GM18520 (cell line): ENCODE results near the gene KPNA6.

ENCODE experiments used
- ATAC-seq: cut with Tn5 transposase; IDR thresholded peaks from one replicate; pipeline ENCODE4 v1.9.1; 2021; ENCODE audit not compliant: unreplicated experiment

The KPNA6 gene

DNA sequence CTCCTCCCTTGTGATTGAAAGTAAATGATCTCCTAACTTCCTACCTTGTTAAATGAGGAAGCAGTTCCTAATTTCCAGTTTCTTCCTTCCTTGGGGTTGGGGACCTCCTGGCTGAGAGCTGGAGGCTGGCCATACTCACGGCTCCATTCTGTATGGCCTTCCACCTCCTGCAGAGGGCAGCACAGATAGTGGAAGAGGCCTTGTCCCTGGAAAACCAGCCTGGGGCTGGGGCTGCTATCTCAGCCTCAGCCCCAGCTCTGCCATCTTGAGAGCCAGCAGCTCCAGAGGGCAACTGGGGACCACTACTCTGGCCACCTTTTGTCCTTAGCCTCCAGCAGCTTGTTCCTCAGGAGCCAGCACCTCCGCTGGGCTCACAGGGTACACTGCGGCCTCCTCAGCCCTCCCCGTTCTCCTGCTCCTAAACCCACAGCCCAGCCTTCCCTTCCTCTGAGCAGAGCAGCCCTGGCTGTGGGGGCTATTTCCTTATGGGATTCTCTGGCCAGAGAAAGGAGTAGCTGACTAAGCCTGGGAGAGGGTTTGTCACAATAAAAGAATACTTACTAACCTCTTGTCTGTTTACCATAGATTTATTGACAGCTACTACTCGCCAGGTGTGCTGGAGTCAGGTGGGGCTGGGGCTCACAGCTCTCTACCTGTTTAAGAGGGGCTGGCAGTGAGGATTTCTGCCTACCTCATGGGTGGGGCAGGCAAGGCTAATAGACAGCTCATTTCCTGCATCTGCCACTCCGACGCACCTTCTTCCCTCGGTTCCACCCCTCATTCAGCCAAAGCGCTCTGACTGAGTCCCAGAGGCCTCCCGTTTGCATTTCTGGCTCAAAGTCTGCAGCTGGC is 108.0 kb downstream of the KPNA6 start:
- no peak for ATAC-seq

DNA sequence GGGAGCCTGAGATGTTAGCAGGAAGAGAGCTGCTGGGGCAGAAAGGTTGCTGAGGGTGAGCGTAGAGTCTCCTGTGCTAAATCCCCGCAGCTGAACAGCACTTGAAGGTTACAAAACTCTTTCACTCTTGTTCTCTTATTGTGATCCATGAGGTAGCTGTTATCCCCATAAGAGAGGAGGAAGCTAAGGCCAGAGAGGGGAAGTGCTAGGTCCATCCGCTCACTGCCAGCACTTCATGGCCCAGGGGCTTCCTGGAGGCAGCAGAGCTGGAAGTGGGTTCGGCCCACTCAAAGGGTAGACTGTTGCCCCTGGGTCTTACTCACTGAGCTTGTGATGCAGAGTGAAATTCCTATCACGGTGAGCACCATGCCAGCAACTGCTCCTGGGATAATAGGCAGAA is 108.7 kb downstream of the KPNA6 start:
- ATAC-seq = no peak

DNA sequence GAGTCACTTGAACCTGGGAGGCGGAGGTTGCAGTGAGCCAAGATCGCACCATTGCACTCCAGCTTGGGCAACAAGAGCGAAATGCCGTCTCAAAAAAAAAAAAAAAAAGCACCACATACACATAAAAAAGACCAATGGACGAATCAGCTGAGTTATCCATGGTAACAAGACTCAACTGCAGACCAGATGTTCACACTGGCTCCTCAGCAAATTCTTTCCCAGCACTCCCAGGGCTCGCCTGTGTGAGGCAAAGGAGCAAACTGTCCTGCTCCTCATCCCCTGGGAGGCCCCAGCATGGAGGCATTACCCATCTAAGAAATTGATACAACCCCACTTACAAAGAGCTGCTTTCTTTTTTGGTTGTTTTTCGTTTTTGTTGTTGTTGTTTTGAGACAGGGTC is 111.2 kb downstream of the KPNA6 start:
- ATAC-seq = no peak

DNA sequence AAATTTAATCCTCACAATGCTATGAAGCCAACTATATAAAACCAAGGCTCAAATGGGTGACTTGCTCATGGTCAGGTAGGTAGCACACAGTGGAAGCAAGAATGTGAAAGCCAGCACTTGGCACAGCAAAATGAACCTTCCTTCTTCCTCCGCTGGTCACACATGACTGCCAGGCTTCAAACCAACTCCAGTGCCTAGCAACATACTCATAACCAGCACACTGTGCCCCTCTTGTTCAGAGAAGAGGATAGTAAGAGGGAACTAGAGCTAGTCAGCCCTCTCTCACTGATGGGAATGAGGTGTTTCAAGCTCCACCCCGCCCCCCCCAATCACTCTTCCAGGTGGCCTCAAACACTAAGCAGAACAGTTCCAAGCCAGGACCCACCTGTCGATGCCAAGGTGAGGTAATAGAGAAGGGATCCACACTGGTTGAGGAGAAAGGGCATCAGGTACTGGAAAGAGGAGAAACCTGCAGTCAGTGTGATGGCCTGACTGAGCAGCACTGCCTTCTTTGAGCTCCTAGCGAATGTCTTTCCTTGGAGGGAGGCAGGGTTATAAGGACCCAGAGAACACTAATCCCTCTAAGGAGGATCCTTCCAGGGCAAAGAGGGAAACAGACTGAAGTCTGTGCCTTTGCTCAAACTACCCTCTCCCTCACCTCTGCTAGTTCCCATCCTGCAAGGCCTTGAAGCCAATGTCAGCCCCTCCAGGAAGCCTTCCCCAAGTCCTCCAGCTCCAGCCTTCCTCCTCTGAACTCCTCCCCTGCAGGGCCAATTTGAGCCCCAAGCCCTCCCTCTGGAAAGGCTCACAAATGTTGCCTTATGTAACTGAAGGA is 113.1 kb downstream of the KPNA6 start:
- ATAC-seq = no peak

DNA sequence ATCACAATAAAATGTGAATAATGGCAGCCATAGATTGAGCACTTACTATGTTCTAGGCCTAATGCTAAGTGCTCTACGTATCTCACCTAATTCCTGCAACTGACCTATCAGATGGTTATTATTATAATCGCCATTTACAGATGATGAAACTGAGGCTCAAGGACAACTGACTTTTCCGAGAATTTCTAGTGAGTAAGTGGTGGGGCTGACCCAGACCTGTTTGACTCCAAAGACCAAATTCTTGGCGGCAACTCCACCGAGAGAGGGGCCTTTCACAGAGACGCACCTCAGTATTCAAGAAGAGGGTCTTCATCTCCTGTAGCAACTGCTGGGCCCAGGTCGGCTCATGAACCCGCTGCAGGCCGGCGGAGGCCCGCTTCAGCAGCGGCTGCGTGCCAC is 113.7 kb downstream of the KPNA6 start:
- no peak for ATAC-seq

DNA sequence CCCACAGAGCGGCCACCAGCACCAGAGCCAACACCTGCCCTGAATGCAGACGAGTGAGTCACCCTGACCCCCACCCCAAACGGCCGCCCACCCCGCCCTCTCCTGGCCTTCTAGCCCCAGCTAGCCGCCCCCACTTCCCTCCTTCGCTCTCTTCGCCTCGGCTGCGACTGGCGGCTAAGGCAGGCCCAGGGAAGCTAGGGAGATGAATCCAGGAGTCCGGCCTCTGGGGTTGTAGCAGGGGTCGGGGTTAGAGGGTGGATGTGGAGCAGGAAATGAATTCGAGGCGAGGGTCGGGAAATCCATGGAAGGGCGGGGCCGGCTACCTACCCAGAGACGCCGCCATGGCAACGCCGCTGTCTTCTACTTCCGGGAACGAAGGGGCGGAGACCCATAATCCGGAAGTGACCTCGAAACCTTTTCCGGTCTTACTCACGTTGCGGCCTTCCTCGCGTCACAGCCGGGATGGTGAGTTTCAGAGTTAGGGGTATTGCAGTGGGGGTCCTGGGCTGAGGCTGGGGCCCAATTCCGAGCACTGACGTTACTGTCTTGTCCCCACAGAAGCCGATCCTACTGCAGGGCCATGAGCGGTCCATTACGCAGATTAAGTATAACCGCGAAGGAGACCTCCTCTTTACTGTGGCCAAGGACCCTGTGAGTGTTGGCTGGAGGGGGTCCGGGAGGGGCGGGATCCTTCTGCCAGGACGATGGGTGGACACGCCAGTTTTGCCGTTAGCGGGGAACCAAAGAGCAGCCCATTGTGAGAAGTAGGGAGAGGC is 114.3 kb downstream of the KPNA6 start, which contains the start of the genes EIF3I and TMEM234:
Gene EIF3I, plus strand, starts transcription at position 428 of the 776 bp plus-strand sequence. Its CDS starts 35 bp downstream, at position 463.
Gene TMEM234, minus strand, starts transcription at position 374 of the 776 bp plus-strand sequence. Its CDS starts 31 bp downstream, at position 343.
- peak; percentile 86 for ATAC-seq

DNA sequence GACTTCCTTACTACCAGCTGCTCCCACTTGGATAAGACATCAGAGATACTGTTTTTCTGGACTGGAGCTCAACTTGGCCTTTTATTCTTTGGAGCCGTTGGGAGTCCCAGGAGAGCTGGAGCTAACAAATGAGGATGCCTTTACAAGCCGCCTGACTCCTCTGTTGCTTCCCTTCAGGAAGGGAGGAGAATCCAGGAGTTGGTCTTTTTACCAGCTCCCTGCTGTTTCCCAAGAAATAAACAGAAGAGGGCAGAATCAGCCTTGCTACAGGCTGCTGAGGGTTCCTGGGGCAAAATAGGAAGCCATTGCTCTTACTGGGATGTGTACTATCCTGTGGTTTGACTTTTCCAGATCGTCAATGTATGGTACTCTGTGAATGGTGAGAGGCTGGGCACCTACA is 115.8 kb downstream of the KPNA6 start:
- ATAC-seq = no peak

DNA sequence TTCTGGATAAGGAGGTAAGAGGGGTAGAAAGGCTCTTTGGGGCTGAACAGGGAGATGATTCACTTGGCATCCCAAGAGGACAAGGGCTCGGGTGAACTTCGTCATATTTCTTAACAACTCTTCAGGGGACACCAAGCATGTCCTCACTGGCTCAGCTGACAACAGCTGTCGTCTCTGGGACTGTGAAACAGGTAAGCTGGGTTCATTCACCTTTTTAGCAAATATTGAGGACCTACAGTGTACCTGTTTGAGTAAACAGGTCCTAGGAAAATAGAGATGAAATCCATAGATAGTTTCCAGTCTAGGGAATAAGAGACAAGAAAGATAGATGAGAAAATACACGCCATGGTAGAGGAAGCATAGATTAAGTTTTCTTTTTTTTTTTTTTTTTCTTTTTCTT is 116.4 kb downstream of the KPNA6 start:
- no peak for ATAC-seq
